Common myeloid progenitor, CD34-positive (primary cell): ENCODE data around the gene WDR4.

Source experiments
- CTCF ChIA-PET: fragments of 350-600 bp; sonication (Branson Sonifier 250); formaldehyde crosslinking; loops from one replicate; lab custom pipeline; 2021; ENCODE audit warnings: antibody characterized with exemption; lab: Charles Lee
- POLR2A ChIA-PET: fragments of 350-600 bp; sonication (Branson Sonifier 250); formaldehyde crosslinking; loops from one replicate; lab custom pipeline; 2021; ENCODE audit warnings: antibody characterized with exemption; lab: Charles Lee
- DNase-seq, 3 donors: peaks; one replicate each; pipeline versions ENCODE4 v3.0.0 to v3.0.0-alpha.2; 2013
- H3K27ac ChIP-seq, 2 experiments: 1 replicate in 1 of 2; 2 replicates in 1 of 2; pipeline ENCODE4 v1.7.0; 2013; ENCODE audit warnings: inconsistent platforms in 2 of 2, low read length in 2 of 2, mild to moderate bottlenecking in 2 of 2, low read depth in 1 of 2, moderate library complexity in 1 of 2; ENCODE audit not compliant: severe bottlenecking in 2 of 2, insufficient read depth in 1 of 2, poor library complexity in 1 of 2
- H3K27me3 ChIP-seq, 5 experiments: replicated peaks in 2 of 5; 1 replicate in 3 of 5; 2 replicates in 2 of 5; pipeline versions ENCODE4 v1.6.1 to v1.7.0; 2013; ENCODE audit warnings: low read length in 4 of 5, mild to moderate bottlenecking in 2 of 5, moderate library complexity in 2 of 5, inconsistent platforms in 1 of 5; ENCODE audit not compliant: insufficient read depth in 5 of 5, control insufficient read depth in 4 of 5
- H3K36me3 ChIP-seq, 4 experiments: 1 replicate in 2 of 4; 2 replicates in 2 of 4; pipeline versions ENCODE4 v1.6.1 to v1.7.0; 2013; ENCODE audit warnings: low read length in 3 of 4, control low read depth in 1 of 4, mild to moderate bottlenecking in 1 of 4; ENCODE audit not compliant: control insufficient read depth in 4 of 4, insufficient read depth in 4 of 4
- H3K4me1 ChIP-seq, 4 experiments: 1 replicate in 3 of 4; 2 replicates in 1 of 4; pipeline versions ENCODE4 v1.6.1 to v1.7.1; 2013; ENCODE audit warnings: low read length in 3 of 4, mild to moderate bottlenecking in 3 of 4, control low read depth in 1 of 4, inconsistent platforms in 1 of 4, moderate library complexity in 1 of 4; ENCODE audit not compliant: control insufficient read depth in 4 of 4, insufficient read depth in 4 of 4; ENCODE audit errors: control extremely low read depth in 1 of 4
- H3K4me3 ChIP-seq, 7 experiments: 1 replicate in 4 of 7; 2 replicates in 3 of 7; pipeline versions ENCODE4 v1.5.1 to v1.7.0; 2013; ENCODE audit warnings: mild to moderate bottlenecking in 7 of 7, low read length in 6 of 7, moderate library complexity in 6 of 7, inconsistent platforms in 2 of 7, low read depth in 2 of 7, control low read depth in 1 of 7; ENCODE audit not compliant: insufficient read depth in 4 of 7, control insufficient read depth in 1 of 7; ENCODE audit errors: extremely low read depth in 1 of 7
- H3K9me3 ChIP-seq, 5 experiments: 1 replicate in 4 of 5; 2 replicates in 1 of 5; pipeline versions ENCODE4 v1.6.1 to v1.7.1; 2013; ENCODE audit warnings: low read length in 4 of 5, mild to moderate bottlenecking in 2 of 5, inconsistent platforms in 1 of 5, low read depth in 1 of 5, moderate library complexity in 1 of 5; ENCODE audit not compliant: control insufficient read depth in 4 of 5, insufficient read depth in 2 of 5; ENCODE audit errors: control extremely low read depth in 1 of 5
- WGBS: methylation state at CpG from one replicate; pipeline ENCODE4 v1.1.5; 2013; ENCODE audit not compliant: insufficient coverage; 5-methylcytosine and 5-hydroxymethylcytosine counted together

The WDR4 gene

DNA sequence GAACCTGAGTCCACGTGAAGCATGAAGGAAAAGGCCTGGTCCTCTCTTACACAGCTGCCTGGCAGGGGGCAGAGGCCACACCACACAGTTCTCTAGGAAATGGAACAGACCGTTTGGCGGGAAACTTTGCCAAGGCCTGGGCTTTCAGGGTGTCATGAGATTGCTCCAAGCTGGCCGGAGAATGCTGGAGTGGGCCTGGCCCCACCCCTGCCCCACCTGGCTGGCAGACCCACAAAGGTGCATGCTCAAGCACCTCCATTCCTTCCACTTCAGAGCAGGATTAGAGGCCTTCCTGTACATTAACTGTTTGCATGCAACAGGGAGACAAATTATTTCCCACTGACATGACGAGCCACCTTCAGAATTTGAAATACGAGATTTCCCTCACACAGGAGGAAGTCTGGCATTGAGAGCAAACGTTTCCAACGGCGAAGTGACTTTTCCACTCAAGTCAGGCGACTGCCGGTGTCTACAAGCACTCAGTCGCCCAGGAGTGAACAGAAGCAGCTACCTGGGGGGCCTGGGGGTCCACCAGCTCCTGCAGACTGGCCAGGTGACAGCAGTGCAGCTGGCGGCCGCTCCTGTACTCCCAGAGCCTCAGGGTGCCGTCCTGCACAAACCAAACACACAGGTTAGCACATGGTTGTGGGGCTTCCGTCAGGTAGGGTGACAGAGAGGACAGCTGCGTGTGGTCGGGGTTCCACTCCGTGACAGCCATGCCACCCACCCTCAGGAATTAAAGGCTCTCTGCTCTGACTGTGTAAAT lies 24.0 kb downstream of the WDR4 start:
- ChIA-PET CTCF (interaction anchor here (0.7 kb wide), 1 partner anchor 11 kb away, joined by 3 read pairs; no protein-coding TSS in a partner anchor), POLR2A (no interaction called here)
- H3K4me3 ChIP-seq: no peak overlapping the region
- 94% methylated on average over 19 of the region's 19 CpGs for WGBS
- H3K27ac ChIP-seq: no peak overlapping the region
- H3K4me1 ChIP-seq: peaks cover 0 to 4% (median 2%) of the 10 kb centered on the region in 4 experiments
- H3K9me3 ChIP-seq: no peaks in the 10 kb centered on the region
- DNase-seq: no peak
- H3K36me3 ChIP-seq: peaks cover 13 to 98% (median 75%) of the 10 kb centered on the region in 4 experiments
- H3K27me3 ChIP-seq: no peaks in the 10 kb centered on the region

DNA sequence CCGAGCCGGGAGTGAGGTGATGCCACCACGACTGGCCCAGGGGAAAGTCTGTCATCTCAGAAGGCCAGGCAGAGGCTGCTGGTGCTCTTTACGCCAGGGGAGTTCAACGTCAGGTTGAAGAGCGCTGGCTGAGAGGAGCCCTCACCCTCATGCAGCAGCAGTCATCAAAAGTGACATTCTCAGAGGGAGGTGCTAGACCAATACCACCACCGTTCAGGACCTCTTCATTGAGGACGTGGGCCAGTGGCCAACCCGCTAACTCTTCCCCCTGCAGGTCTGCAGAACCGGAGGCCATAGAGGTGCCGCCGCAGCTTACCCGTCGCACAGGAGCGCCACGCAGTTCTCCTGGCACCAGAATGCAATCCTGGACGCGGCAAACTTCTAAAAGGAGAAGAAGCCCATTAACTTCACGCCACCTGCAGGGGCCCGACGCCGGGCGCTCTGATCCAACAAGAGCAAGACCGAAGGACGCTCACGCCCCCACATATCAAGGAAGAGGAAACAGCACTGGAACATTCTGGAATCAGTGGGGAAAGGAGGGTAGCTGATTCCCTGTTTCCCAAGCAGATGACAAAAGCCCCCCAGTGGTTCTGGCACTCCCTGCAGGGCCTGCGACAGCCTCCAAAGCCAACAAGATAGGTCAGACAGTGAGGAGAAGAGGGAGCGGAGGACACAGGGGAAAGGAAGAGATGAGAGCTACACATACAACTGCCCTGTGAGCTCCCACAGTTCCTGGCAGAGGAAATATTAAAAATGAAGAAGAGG lies 24.9 kb downstream of the WDR4 start:
- H3K36me3 ChIP-seq: peaks cover 13 to 98% (median 74%) of the 10 kb centered on the region in 4 experiments
- H3K4me3 ChIP-seq: no peak overlapping the region
- ChIA-PET POLR2A (interaction anchor here (0.7 kb wide), 1 partner anchor 228 kb away, joined by 3 read pairs; no protein-coding TSS in a partner anchor), CTCF (interaction anchor here (0.7 kb wide), 1 partner anchor 10 kb away, joined by 3 read pairs; no protein-coding TSS in a partner anchor)
- H3K27ac ChIP-seq: no peak overlapping the region
- H3K4me1 ChIP-seq: peaks cover 0 to 4% (median 2%) of the 10 kb centered on the region in 4 experiments
- no peaks in the 10 kb centered on the region for H3K9me3 ChIP-seq
- H3K27me3 ChIP-seq: no peaks in the 10 kb centered on the region
- WGBS: over 99% methylated on average over 28 of the region's 28 CpGs
- no peak for DNase-seq

DNA sequence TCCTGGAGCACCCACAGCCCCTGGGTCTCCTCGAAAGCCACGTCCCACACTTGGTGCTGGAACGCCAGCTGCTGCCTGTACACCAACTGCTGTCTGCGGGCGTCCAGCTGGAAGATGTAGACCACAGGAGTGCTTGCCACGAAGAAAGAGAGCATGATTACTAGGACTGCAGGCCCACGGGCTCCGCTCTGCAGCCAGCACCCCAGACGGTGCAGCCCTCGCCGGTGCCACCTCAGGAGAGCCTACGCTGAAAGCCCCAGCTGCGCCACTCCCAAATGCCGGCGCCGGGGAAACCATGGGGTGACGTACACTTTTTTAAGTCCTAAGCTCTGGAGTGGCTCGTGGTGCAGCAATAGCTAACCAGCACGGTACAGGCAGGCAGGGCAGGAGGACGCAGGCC lies 25.7 kb downstream of the WDR4 start:
- Histone ChIP-seq H3K27me3 (no peaks in the 10 kb centered on the region), H3K36me3 (peaks cover 7 to 97% (median 72%) of the 10 kb centered on the region in 4 experiments), H3K4me1 (peaks cover 0 to 4% (median 2%) of the 10 kb centered on the region in 4 experiments), H3K4me3 (no peak overlapping the region), H3K27ac (no peak overlapping the region), H3K9me3 (no peaks in the 10 kb centered on the region)
- CTCF ChIA-PET: no interaction called here
- DNase-seq: no peak
- WGBS: 98% methylated on average over 20 of the region's 20 CpGs
- POLR2A ChIA-PET: no interaction called here

DNA sequence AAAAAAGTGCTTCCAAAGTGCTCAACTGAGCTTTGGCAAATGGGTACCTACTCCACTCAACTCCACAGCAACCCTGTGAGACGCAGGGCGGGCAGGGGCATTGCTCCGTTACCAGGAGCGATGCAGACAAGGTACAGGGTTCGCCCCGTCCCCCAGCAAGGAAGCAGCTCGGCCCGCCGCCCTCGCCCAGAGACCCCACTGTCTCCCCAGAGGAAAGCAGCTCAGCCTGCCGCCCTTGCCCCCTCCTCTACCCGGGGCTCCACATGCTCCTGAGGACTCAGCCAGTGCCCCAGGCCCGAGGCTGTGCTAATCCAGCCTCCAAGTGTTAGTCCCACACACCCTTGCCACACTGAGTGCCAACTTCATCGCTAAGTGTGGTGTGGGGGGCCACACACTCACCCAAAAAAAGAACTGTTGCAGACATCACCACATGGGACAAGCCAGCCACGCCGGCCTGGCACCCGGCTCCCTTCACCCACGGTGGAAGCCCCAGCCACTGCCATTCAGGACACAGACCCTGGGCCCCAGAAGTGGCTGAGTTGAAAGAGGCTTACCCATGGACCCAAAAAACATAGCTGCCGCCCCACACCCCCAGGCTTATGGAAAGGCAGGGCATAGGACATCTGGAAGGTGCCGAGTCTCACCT lies 26.3 kb downstream of the WDR4 start:
- Histone ChIP-seq H3K27ac (no peak overlapping the region), H3K4me3 (no peak overlapping the region), H3K36me3 (peaks cover 6 to 94% (median 68%) of the 10 kb centered on the region in 4 experiments), H3K4me1 (peaks cover 0 to 4% (median 2%) of the 10 kb centered on the region in 4 experiments), H3K9me3 (no peaks in the 10 kb centered on the region), H3K27me3 (no peaks in the 10 kb centered on the region)
- ChIA-PET CTCF (interaction anchor here (1.3 kb wide), 1 partner anchor 10 kb away, joined by 3 read pairs; no protein-coding TSS in a partner anchor), POLR2A (no interaction called here)
- WGBS: 97% methylated on average over 13 of the region's 20 CpGs
- no peak for DNase-seq

DNA sequence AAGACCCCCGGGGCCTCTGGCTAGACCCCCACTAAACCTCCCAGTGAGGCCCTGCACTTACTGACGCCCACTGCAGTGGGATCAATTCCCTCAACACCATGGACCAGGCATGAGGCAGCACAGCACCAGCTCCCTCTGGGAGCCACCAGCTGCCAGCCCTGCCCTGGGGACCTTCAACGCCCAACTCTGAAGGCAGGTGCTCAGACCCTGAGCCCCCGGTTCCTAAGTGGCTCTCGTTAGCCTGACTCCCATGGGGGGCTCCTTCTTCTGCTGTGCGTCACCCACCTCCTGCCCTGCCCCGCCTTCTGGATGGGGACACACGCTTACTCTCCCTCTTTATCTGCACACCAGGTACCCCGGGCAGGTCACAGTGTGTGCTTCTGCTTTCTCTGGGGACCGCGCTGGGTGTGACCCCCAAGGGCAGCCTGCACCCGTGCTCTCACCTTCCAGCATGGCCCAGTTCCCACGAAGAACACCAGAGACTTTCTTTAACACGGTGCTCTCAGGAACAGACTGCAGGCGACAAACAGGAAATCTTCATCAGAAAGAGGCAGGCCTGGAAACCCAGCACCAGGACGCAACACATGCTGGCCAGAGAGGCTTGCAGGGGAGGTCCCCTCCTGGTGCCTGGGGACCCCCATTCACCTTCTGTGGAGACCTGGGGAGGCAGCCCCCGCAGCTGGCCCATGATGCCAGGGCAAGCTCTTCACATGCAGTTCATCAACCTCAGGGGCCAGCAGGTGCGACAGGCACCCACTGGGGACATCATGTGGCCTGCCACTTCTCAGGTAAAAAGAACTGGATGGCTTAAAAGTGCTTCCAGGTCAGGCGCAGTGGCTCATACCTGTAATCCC lies 27.3 kb downstream of the WDR4 start:
- Histone ChIP-seq H3K4me3 (no peak overlapping the region), H3K27ac (no peak overlapping the region)
- 95% methylated on average over 17 of the region's 19 CpGs for WGBS

DNA sequence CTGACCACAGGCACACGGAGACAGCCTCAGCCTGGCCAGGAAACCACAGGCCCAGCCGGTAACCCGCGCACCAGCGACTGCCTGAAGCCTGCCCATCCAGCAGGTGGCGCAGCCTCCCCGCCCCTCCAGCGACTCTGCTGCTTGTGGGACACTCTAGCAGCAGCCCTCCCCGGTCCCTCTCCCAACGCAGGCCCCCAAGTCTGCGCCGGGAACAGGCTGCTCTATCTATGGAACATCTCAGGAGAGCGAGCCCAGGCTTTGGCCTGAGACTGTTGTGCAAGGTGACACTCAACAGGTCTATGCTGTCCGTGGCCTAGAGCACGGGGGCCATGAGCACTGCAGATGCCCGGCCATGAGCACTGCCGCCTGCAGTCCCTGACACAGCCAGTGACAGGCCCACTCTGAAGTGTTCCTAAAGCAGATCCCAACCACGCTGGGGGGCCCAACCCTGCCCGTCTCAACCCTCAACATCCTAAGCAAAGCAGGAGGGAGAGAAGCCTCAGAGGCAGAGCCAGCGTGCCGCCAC lies 28.4 kb downstream of the WDR4 start:
- DNase-seq: peak; percentile 25 to 59 (median 57)
- H3K27ac ChIP-seq: no peak overlapping the region
- CTCF ChIA-PET: interaction anchor here (0.9 kb wide), 1 partner anchor 9 kb away, joined by 3 read pairs; no protein-coding TSS in a partner anchor
- H3K36me3 ChIP-seq: peaks cover 2 to 92% (median 62%) of the 10 kb centered on the region in 4 experiments
- no peaks in the 10 kb centered on the region for H3K27me3 ChIP-seq
- H3K4me1 ChIP-seq: peaks cover 0 to 4% (median 2%) of the 10 kb centered on the region in 4 experiments
- no peak overlapping the region for H3K4me3 ChIP-seq
- WGBS: 71% methylated on average over 19 of the region's 21 CpGs
- H3K9me3 ChIP-seq: no peaks in the 10 kb centered on the region
- POLR2A ChIA-PET: no interaction called here

More for the DNA sequence above, 27.3 kb downstream of the WDR4 start:
- ChIA-PET POLR2A (no interaction called here), CTCF (interaction anchor here (0.9 to 1.3 kb wide), 2 partner anchors 9 to 10 kb away, joined by 3 read pairs; no protein-coding TSS in a partner anchor)
- Histone ChIP-seq H3K36me3 (peaks cover 3 to 94% (median 63%) of the 10 kb centered on the region in 4 experiments), H3K4me1 (peaks cover 0 to 4% (median 2%) of the 10 kb centered on the region in 4 experiments), H3K27me3 (no peaks in the 10 kb centered on the region), H3K9me3 (no peaks in the 10 kb centered on the region)
- DNase-seq: no peak
